RWPE1 (cell line): ENCODE measurements around the gene ADAMTS9.

Source experiments
- CTCF ChIA-PET: fragments of 350-600 bp; sonication (Branson Sonifier 250); formaldehyde crosslinking; extraction: SDS; loops from one replicate; lab custom pipeline; 2021; lab: Yijun Ruan, JAX
- POLR2A ChIA-PET: fragments of 400-600 bp; formaldehyde crosslinking; extraction: SDS; loops from one replicate; lab custom pipeline; 2020; ENCODE audit warnings: antibody characterized with exemption; ENCODE audit not compliant: low non-redundant PET; lab: Yijun Ruan, JAX
- DNase-seq: peaks from one replicate; pipeline ENCODE4 v3.0.0; 2012; ENCODE audit warnings: low spot score
- H3K27ac ChIP-seq: fragments of 450-650 bp; 2 replicates; pipeline ENCODE4 v1.5.1; 2017
- CTCF ChIP-seq: fragments of 450-650 bp; conservative IDR thresholded peaks from 2 replicates; pipeline ENCODE4 v1.5.1; 2017; ENCODE audit warnings: low read depth, mild to moderate bottlenecking

ADAMTS9 gene

DNA sequence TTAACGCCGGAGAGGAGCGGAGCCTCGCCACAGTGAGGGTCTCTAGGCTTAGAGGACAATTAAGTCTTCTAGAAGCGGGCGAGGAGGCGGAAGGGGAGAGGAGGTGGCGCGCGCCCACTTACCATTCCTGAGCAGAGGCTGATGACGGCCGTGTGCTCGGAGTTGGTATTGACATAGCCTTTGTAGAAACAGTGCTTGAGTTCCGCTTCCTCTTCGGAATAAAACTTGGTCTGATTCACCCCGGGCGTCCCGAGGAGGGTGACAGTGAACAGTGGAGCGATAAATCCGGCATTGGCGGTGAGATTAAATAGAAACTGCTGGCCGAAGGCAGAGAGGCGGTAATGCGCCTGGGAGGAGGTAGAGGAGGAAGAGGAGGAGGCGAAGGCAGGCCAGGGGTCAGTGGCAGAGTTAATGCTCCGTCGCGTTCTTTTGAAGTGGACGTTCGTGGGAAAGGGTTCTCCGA is 1.3 kb downstream of the ADAMTS9 start:
- POLR2A ChIA-PET: no interaction called here
- no peak for TF ChIP-seq CTCF
- no peak overlapping the region for H3K27ac ChIP-seq
- CTCF ChIA-PET: no interaction called here
- DNase-seq: no peak

DNA sequence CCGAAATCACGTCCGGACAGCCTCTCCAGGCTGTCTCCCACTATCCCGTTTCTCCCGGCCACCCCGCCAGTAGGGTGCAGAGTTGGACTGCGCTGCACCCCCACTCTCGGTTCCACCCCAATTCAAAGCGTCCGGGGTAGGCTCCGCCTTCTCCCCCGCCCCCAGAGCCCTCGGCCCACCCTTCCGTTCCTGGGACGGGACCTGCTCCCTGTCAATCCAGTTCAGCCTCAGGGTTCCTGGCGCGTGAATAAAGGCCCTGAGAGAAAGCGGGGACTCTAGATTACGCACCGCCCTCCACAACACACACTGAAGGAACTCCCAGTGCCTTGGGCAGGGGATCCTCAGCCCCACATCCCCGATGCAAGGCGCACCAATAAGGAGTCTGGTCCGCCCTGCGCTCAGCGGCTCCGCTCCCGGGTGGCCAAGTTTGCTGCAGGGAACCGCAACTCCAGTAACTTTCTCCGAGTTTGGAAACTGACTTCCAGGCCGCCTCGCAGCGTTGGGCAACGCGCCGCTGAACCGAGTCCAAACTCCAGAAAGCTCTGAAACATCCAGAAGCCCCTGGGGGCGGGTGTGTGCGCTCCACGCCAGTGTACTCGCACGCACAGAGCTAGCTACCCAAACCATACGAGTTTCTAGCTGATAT is 1.9 kb downstream of the ADAMTS9 start:
- TF ChIP-seq CTCF: no peak
- ChIA-PET POLR2A (no interaction called here), CTCF (no interaction called here)
- DNase-seq: peak; percentile 48
- no peak overlapping the region for H3K27ac ChIP-seq

DNA sequence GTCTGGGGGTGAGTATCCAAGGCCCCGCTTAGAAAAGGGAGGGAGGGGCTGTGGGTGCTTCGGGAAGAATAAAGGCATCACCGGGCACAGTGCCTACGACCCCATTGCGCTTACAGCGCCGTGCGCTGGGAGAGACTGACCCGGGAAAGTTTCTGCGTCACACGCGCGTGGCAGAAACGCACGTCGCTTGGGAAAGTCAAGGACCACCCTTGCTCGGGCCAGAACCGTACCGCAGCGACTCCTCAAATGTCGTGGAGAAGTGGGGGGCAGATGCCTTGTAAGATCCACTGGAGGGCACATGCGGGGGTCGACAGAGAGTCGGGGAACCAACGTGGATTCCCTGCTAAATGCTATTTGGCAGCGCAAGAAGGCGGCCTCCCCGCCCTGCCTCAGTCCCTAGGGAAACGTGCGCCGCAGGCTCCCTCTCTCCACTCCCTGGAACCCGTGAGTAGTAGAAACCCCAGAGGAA is 2.4 kb downstream of the ADAMTS9 start:
- POLR2A ChIA-PET: no interaction called here
- no peak for TF ChIP-seq CTCF
- CTCF ChIA-PET: no interaction called here
- DNase-seq: no peak
- no peak overlapping the region for H3K27ac ChIP-seq

- ChIA-PET CTCF (no interaction called here), POLR2A (no interaction called here)
- no peak for DNase-seq
- TF ChIP-seq CTCF: no peak
- no peak overlapping the region for H3K27ac ChIP-seq
Observed at GRCh38 chr3:64684715-64685261, 3.0 kb downstream of the ADAMTS9 start.

GRCh38 chr3:64681827-64682226 is 6.0 kb downstream of the ADAMTS9 start:
- POLR2A ChIA-PET: no interaction called here
- TF ChIP-seq CTCF: no peak
- no peak overlapping the region for H3K27ac ChIP-seq
- CTCF ChIA-PET: no interaction called here
- DNase-seq: no peak

DNA sequence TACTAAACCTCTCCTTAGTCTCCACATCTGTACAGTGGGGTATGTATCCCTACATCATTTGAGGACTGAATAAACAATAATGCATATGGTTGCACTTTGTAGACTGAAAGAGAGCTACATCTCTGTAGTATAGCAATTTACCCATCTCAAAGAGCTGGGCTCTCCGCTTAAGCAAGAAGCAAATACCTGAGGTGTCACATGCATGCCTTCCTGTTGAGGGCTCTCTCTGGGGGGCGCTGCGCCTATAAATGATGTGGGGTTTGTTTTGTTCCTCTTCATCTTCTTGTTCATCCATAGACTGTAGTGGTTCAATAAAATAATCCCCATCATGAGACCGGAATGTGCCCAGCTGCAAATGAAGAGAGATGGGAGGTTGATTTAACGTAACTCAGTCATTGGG is 6.8 kb downstream of the ADAMTS9 start:
- POLR2A ChIA-PET: no interaction called here
- CTCF ChIA-PET: no interaction called here
- TF ChIP-seq CTCF: no peak

More for the DNA sequence above, 6.8 kb downstream of the ADAMTS9 start:
- H3K27ac ChIP-seq: no peak overlapping the region
- no peak for DNase-seq
